Measurements from ENCODE around the gene LILRA5. TPM values are rescaled to one million over a fixed set of nuclear protein-coding genes. Genes with fewer than 3 reads are reported as not detected.

The LILRA5 gene
- total RNA-seq, 1 donor from 2014 or later: not detected

DNA sequence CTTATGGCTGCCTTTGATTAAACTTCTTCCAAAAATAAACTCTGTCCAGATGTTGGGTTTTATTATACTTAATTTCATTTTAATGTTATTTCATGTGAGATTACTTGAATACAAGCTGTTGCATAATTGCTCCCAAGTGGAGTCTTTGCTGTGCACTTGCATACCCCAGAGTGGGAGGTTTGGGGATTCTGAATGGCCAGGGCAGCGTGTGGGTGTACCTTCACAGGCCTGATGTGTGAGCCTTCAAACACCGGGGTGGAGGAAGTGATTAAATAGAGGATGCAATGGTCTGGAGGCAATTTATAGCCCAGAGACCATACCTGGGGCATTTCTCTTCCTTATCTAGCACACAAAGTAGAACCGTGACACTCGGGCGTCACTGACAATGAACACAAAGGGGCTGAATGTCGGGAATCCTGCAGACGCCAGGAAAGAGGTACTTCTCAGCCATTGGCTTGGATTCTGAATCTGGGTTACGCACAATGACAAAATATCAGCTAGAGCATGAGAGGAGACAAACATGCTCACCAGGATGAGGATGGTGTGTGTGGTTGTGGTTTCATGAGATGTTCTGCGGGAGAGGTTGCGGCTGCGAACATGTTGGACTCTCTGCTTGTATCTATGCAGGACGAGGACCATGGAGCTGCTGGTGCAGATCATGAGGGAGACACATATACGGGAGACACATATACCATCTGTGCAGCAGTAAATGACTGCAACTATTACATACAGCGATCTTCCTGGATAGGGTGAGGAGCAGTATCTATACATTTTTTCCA lies 7.1 kb upstream of the LILRA5 start:
- Histone ChIP-seq H3K4me3 (no peak overlapping the region), H3K27ac (no peak overlapping the region), H3K36me3 (no peaks in the 10 kb centered on the region), H3K9me3 (no peaks in the 10 kb centered on the region), H3K4me1 (no peaks in the 10 kb centered on the region), H3K27me3 (no peaks in the 10 kb centered on the region)
- intact Hi-C loops (cut with DNase I): no loop called here
- DNase-seq (ENCODE audit: low spot score in 2 of 2): no peak
- TF ChIP-seq, protein P1, sequence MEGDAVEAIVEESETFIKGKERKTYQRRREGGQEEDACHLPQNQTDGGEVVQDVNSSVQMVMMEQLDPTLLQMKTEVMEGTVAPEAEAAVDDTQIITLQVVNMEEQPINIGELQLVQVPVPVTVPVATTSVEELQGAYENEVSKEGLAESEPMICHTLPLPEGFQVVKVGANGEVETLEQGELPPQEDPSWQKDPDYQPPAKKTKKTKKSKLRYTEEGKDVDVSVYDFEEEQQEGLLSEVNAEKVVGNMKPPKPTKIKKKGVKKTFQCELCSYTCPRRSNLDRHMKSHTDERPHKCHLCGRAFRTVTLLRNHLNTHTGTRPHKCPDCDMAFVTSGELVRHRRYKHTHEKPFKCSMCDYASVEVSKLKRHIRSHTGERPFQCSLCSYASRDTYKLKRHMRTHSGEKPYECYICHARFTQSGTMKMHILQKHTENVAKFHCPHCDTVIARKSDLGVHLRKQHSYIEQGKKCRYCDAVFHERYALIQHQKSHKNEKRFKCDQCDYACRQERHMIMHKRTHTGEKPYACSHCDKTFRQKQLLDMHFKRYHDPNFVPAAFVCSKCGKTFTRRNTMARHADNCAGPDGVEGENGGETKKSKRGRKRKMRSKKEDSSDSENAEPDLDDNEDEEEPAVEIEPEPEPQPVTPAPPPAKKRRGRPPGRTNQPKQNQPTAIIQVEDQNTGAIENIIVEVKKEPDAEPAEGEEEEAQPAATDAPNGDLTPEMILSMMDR (IDR thresholded peaks at IDR 0.05): no peak

DNA sequence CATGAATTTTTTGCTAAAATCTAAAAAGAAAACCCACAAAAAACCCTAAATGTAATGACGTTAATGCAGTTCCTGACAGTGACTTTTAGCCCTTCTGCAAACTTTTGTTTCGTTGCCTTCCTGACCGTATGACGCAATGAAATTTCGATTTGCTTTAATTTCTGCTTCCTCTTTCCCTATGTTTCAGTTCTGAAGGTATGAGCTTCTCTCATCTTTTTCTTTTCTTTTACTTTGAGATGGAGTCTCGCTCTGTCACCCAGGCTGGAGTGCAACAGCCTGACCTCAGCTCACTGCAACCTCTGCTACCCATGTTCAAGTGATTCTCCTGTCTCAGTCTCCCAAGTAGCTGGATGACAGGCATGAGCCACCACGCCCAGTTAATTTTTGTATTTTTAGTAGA lies 6.1 kb upstream of the LILRA5 start:
- intact Hi-C loops (cut with DNase I): no loop called here
- TF ChIP-seq, protein P1 (IDR thresholded peaks at IDR 0.05): no peak
- Histone ChIP-seq H3K27me3 (no peaks in the 10 kb centered on the region), H3K4me1 (no peaks in the 10 kb centered on the region), H3K4me3 (no peak overlapping the region), H3K27ac (no peak overlapping the region), H3K36me3 (no peaks in the 10 kb centered on the region), H3K9me3 (no peaks in the 10 kb centered on the region)
- no peak for DNase-seq (ENCODE audit: low spot score in 2 of 2)

DNA sequence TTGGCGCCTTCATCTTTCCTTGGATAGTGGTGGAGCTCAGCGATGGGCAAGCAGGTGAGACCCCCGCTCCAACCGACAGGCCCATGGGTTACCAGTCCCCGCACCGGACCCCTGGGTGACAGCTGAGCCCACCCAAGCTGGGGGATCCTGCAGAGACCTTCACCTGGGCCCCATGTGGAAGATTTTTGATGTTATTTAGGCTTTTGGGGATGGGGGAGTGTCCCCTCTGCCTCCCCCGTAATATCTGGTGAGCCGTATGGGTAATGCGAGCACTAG lies 4.9 kb upstream of the LILRA5 start:
- no peaks in the 10 kb centered on the region for H3K27me3 ChIP-seq
- no peaks in the 10 kb centered on the region for H3K4me1 ChIP-seq
- no peaks in the 10 kb centered on the region for H3K36me3 ChIP-seq
- H3K9me3 ChIP-seq: no peaks in the 10 kb centered on the region
- intact Hi-C loops (cut with DNase I): no loop called here
- DNase-seq (ENCODE audit: low spot score in 2 of 2): no peak
- no peak overlapping the region for H3K4me3 ChIP-seq
- no peak overlapping the region for H3K27ac ChIP-seq
- TF ChIP-seq, protein P1 (IDR thresholded peaks at IDR 0.05): no peak

DNA sequence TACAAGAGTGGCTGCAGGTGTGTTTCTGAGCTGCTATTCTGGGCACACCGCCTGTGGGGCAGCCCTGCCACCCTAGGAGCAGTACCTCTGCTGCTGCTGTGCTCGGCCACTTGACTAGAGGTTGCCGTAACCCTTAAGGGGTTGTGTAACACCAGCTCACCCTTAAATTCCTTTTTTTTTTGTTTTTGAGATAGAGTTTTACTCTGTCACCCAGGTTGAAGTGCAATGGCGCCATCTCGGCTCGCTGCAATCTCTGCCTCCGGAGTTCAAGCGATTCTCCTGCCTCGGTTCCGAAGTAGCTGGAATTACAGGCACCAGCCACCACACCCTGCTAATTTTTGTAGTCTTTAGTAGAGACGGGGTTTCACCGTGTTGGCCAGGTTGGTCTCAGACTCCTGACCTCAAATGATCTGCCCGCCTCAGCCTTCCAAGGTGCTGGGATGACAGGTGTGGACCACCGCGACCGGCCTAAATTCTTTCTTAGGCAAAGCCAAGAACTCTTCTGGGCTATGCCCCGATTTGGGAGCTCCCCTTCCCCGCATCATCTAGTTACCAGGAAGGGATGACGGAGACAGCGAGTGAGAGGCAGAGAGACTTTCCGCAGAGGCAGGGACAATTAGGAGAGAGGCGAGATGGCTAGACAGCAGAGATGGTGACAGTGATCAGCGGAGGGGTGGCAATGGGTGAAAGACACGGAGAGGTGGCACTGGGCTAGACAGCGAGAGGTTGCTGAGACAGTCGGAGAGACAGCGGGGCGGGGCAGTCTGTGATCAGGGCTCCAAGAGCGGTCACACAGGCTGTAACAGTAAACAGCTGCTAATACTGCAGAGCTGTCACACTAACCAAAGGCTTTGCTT lies 4.4 kb upstream of the LILRA5 start:
- H3K27me3 ChIP-seq: no peaks in the 10 kb centered on the region
- TF ChIP-seq, protein P1 (IDR thresholded peaks at IDR 0.05): no peak
- no peak overlapping the region for H3K27ac ChIP-seq
- no peak for DNase-seq (ENCODE audit: low spot score in 2 of 2)
- H3K4me1 ChIP-seq: no peaks in the 10 kb centered on the region
- no peaks in the 10 kb centered on the region for H3K9me3 ChIP-seq
- intact Hi-C loops (cut with DNase I): no loop called here
- no peaks in the 10 kb centered on the region for H3K36me3 ChIP-seq
- H3K4me3 ChIP-seq: no peak overlapping the region

DNA sequence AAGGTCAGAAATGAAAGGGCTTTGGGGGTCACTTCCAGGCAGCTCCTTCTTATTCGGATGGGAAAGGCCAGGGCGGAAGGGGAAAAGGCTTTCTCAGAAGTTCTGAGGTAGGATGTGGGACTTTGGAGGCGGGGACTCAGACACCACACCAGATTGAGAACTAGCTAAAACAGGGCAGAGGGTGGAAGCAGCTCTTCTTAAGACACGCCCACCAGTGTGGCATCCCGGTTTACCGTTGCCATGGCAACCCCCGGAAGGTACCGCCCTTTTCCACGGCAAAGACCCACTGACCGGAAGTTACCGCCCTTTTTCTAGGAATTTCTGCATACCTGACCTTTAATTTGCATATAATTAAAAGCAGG lies 3.8 kb upstream of the LILRA5 start:
- Histone ChIP-seq H3K36me3 (no peaks in the 10 kb centered on the region), H3K27me3 (no peaks in the 10 kb centered on the region), H3K27ac (no peak overlapping the region), H3K9me3 (no peaks in the 10 kb centered on the region), H3K4me1 (no peaks in the 10 kb centered on the region), H3K4me3 (no peak overlapping the region)
- TF ChIP-seq, protein P1 (IDR thresholded peaks at IDR 0.05): no peak
- intact Hi-C loops (cut with DNase I): no loop called here
- no peak for DNase-seq (ENCODE audit: low spot score in 2 of 2)

Measured in ascending aorta (tissue), 2 donors.